ENCODE results near the gene ZNF254. TPM values are rescaled to one million over a fixed set of nuclear protein-coding genes. Genes with fewer than 3 reads are reported as not detected.

The ZNF254 gene
- total and polyA plus RNA-seq, 10 of the 15 experiments (the other 5 are each of a cell fraction or from before 2014, with no cell fraction given) = 1.5 to 15.7 (median 8.5) TPM

GRCh38 chr19:24127601-24128000, 40.6 kb downstream of the ZNF254 start:
- RAD21 ChIA-PET (ENCODE audit: unreplicated experiment) = no interaction called here
- H3K79me2 ChIP-seq (ENCODE audit: control insufficient read depth, insufficient read depth, low read length) = no peaks in the 10 kb centered on the region
- H4K20me1 ChIP-seq (ENCODE audit: control insufficient read depth, insufficient read depth) = no peaks in the 10 kb centered on the region
- H3K4me2 ChIP-seq (ENCODE audit: control insufficient read depth, insufficient read depth) = no peak overlapping the region
- TF ChIP-seq SIN3A (IDR thresholded peaks at IDR 0.05; ENCODE audit: low read depth, low read length) = no peak
- TF ChIP-seq NR2F1 (conservative IDR thresholded peaks at IDR 0.05) = no peak
- no peak for TF ChIP-seq MAX (IDR thresholded peaks at IDR 0.05; ENCODE audit: low read depth, low read length)
- no peak for TF ChIP-seq POLR2A (IDR thresholded peaks at IDR 0.05; ENCODE audit: low read depth, low read length)
- TF ChIP-seq ZNF274 (IDR thresholded peaks at IDR 0.05; ENCODE audit: insufficient read depth, insufficient read length) = peak; percentile 69
- no peak for TF ChIP-seq CEBPB (IDR thresholded peaks at IDR 0.05; ENCODE audit: borderline replicate concordance in 1 of 2, low read depth in 2 of 2, low read length in 2 of 2)
- POLR2A ChIA-PET = no interaction called here
- H3K36me3 ChIP-seq (ENCODE audit: control insufficient read depth in 2 of 2, insufficient read depth in 2 of 2, low read length in 1 of 2) = peaks cover 0 to 5% of the 10 kb centered on the region in 2 experiments; a peak in 2 of 4 replicates
- no peak for ATAC-seq
- CTCF ChIA-PET = no interaction called here
- intact Hi-C loops (cut with micrococcal nuclease; ENCODE audit: unreplicated experiment) = no loop called here
- no peak overlapping the region for H2AFZ ChIP-seq (ENCODE audit: control insufficient read depth, low read depth, low read length)
- BruUV-seq (replicated peaks) = no TSS peak
- H3K9ac ChIP-seq (ENCODE audit: control insufficient read depth, insufficient read depth, low read length) = no peak overlapping the region
- H3K27me3 ChIP-seq (replicated peaks in 1 of 2; ENCODE audit: control insufficient read depth in 2 of 2, insufficient read depth in 2 of 2, low read length in 1 of 2) = no peaks in the 10 kb centered on the region
- no peak for DNase-seq (ENCODE audit: low read depth, low spot score)
- SMC1A ChIA-PET (ENCODE audit: uncharacterized antibody, unreplicated experiment) = no interaction called here
- H3K27ac ChIP-seq (ENCODE audit: control insufficient read depth, insufficient read depth) = no peak overlapping the region
- H3K4me3 ChIP-seq = no peak overlapping the region
- no peaks in the 10 kb centered on the region for H3K4me1 ChIP-seq (ENCODE audit: control insufficient read depth, insufficient read depth, low read length)
- FAIRE-seq = no peak
- in situ Hi-C loops (cut with MboI) = no loop called here
- 98% methylated on average over 3 of the region's 3 CpGs for WGBS (ENCODE audit: insufficient coverage, insufficient replicate concordance, low lambda C conversion rate, missing lambda C conversion rate)
- peaks cover 17% of the 10 kb centered on the region for H3K9me3 ChIP-seq (replicated peaks; ENCODE audit: control insufficient read depth, insufficient read depth, low read length)

- no peaks in the 10 kb centered on the region for H3K36me3 ChIP-seq (ENCODE audit: control insufficient read depth in 2 of 2, insufficient read depth in 2 of 2, low read length in 1 of 2)
- ChIA-PET RAD21 (ENCODE audit: unreplicated experiment) (no interaction called here), POLR2A (no interaction called here), CTCF (no interaction called here), SMC1A (ENCODE audit: uncharacterized antibody, unreplicated experiment) (no interaction called here)
- in situ Hi-C loops (cut with MboI) (no loop called here), intact Hi-C loops (cut with micrococcal nuclease; ENCODE audit: unreplicated experiment) (no loop called here)
- no peaks in the 10 kb centered on the region for H4K20me1 ChIP-seq (ENCODE audit: control insufficient read depth, insufficient read depth)
- no peaks in the 10 kb centered on the region for H3K27me3 ChIP-seq (replicated peaks in 1 of 2; ENCODE audit: control insufficient read depth in 2 of 2, insufficient read depth in 2 of 2, low read length in 1 of 2)
- DNase-seq (ENCODE audit: low read depth, low spot score) = no peak
- no peak for ATAC-seq
- no peak overlapping the region for H3K27ac ChIP-seq (ENCODE audit: control insufficient read depth, insufficient read depth)
- WGBS (ENCODE audit: insufficient coverage, insufficient replicate concordance, low lambda C conversion rate, missing lambda C conversion rate) = 94% methylated on average over 3 of the region's 3 CpGs
- no peak overlapping the region for H3K9ac ChIP-seq (ENCODE audit: control insufficient read depth, insufficient read depth, low read length)
- H3K4me1 ChIP-seq (ENCODE audit: control insufficient read depth, insufficient read depth, low read length) = no peaks in the 10 kb centered on the region
- no peak overlapping the region for H3K4me2 ChIP-seq (ENCODE audit: control insufficient read depth, insufficient read depth)
- no peak for FAIRE-seq
- no TSS peak for BruUV-seq (replicated peaks)
- TF ChIP-seq TCF7 (IDR thresholded peaks at IDR 0.05; ENCODE audit: borderline replicate concordance) (no peak), SREBF2 (IDR thresholded peaks at IDR 0.05; ENCODE audit: low read length) (no peak), YY1 (IDR thresholded peaks at IDR 0.05; ENCODE audit: low read depth, low read length) (no peak), TBL1XR1 (IDR thresholded peaks at IDR 0.05; ENCODE audit: low read depth, low read length) (no peak), RCOR1 (conservative IDR thresholded peaks at IDR 0.05; ENCODE audit: low read depth, low read length) (no peak), RFX5 (IDR thresholded peaks at IDR 0.05; ENCODE audit: low read depth, low read length) (no peak), SPI1 (IDR thresholded peaks at IDR 0.05; ENCODE audit: borderline replicate concordance, insufficient read depth, low read depth, low read length) (no peak)
- H3K4me3 ChIP-seq = no peak overlapping the region
- H3K9me3 ChIP-seq (replicated peaks; ENCODE audit: control insufficient read depth, insufficient read depth, low read length) = no peaks in the 10 kb centered on the region; the same call in 2 of the 3 replicates
- H2AFZ ChIP-seq (ENCODE audit: control insufficient read depth, low read depth, low read length) = no peak overlapping the region
- no peaks in the 10 kb centered on the region for H3K79me2 ChIP-seq (ENCODE audit: control insufficient read depth, insufficient read depth, low read length)
Observed at GRCh38 chr19:24140099-24140498, 53.1 kb downstream of the ZNF254 start.
